ENCODE results near the gene TMEM272. TPM values are rescaled to one million over a fixed set of nuclear protein-coding genes. Genes with fewer than 3 reads are reported as not detected.

The TMEM272 gene
- total and polyA plus RNA-seq, 2 of the 4 experiments (the other 2 are of a cell fraction) = not detected

DNA sequence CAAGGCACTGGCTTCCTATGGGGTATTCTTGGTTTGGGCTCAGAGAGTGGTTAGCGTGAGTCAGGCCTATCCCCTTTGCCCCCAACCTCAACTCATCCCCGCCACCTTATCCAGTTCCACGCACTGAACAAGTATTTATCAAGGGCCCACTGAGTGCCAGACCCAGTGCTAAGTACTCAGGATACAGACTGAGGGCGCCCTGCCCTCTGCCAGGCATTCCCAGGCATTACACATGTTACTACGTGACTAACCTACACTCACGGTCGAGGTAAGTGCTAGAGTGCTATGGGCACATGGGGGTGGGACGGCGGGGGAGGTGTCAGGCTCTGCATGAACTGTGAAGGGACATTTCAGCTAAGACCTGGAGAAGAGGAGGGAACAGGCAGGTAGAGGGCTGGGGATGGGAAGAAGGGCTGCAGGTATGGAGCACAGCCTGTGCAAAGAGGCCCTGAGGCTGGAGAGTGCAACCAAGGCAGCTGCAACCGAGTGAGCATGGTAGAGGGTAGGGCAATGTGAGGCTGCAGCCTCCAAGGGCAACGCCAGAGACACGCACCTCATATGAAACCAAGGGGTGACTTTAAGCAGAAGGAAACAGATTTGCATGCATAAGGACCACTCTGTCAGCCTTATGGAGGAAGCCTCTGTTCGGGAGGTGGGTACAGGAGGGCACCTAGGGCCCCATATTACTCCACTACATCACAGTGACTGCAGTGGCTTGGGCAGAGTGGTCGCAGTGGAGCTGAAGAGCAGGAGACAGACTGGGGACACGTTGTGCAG is 63.5 kb downstream of the TMEM272 start:
- H3K14ac ChIP-seq (replicated peaks; ENCODE audit: low read depth, low read length) = no peak overlapping the region
- H2AFZ ChIP-seq (replicated peaks; ENCODE audit: low read length, poor library complexity) = peak overlapping the region; percentile 8
- peaks cover 6% of the 10 kb centered on the region for H3K4me1 ChIP-seq (ENCODE audit: control insufficient read depth, insufficient read depth, low read length)
- H3K27ac ChIP-seq (ENCODE audit: insufficient read depth, low read length) = no peak overlapping the region
- H2BK120ac ChIP-seq (ENCODE audit: low read depth, low read length) = no peak overlapping the region
- no peak overlapping the region for H3K4ac ChIP-seq (ENCODE audit: low read depth, low read length)
- TF ChIP-seq SMC3 (IDR thresholded peaks at IDR 0.05; ENCODE audit: low read depth, low read length) (peak; percentile 49), MAFK (IDR thresholded peaks at IDR 0.05; ENCODE audit: low read depth, low read length) (no peak), FOS (IDR thresholded peaks at IDR 0.05; ENCODE audit: low read depth, low read length) (no peak), RAD21 (IDR thresholded peaks at IDR 0.05; ENCODE audit: low read length) (peak; percentile 58), MXI1 (IDR thresholded peaks at IDR 0.05; ENCODE audit: borderline replicate concordance, low read depth, low read length) (no peak)
- TF ChIP-seq, protein P1, sequence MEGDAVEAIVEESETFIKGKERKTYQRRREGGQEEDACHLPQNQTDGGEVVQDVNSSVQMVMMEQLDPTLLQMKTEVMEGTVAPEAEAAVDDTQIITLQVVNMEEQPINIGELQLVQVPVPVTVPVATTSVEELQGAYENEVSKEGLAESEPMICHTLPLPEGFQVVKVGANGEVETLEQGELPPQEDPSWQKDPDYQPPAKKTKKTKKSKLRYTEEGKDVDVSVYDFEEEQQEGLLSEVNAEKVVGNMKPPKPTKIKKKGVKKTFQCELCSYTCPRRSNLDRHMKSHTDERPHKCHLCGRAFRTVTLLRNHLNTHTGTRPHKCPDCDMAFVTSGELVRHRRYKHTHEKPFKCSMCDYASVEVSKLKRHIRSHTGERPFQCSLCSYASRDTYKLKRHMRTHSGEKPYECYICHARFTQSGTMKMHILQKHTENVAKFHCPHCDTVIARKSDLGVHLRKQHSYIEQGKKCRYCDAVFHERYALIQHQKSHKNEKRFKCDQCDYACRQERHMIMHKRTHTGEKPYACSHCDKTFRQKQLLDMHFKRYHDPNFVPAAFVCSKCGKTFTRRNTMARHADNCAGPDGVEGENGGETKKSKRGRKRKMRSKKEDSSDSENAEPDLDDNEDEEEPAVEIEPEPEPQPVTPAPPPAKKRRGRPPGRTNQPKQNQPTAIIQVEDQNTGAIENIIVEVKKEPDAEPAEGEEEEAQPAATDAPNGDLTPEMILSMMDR (conservative IDR thresholded peaks at IDR 0.05; ENCODE audit: low read depth, low read length) = peak; percentile 39
- in situ Hi-C loops (cut with MboI; ENCODE audit: low sequenced_read_pairs) (no loop called here), dilution Hi-C loops (cut with HindIII; ENCODE audit: low sequenced_read_pairs, unreplicated experiment) (no loop called here), intact Hi-C loops (cut with micrococcal nuclease) (loop anchor here (5.0 kb wide), 1 partner anchor 194 kb away; no protein-coding TSS in a partner anchor)
- no peak overlapping the region for H4K91ac ChIP-seq (ENCODE audit: insufficient read depth, low read depth, low read length)
- H2BK20ac ChIP-seq (ENCODE audit: low read depth, low read length) = no peak overlapping the region
- no peak overlapping the region for H2BK5ac ChIP-seq (ENCODE audit: low read depth, low read length, poor library complexity, severe bottlenecking)
- DNase-seq (peak; percentile 24), ATAC-seq (ENCODE audit: low read depth) (peak; percentile 64)
- H4K8ac ChIP-seq (ENCODE audit: low read depth in 2 of 2, low read length in 2 of 2) = no peak overlapping the region
- no peaks in the 10 kb centered on the region for H4K20me1 ChIP-seq (ENCODE audit: insufficient read depth, low read length)
- CTCF ChIA-PET = no interaction called here
- no peak overlapping the region for H3K56ac ChIP-seq (ENCODE audit: extremely low read depth, insufficient read depth, low read length)
- H3K9me3 ChIP-seq (ENCODE audit: control insufficient read depth, insufficient read depth, low read length) = no peaks in the 10 kb centered on the region
- peaks cover 2% of the 10 kb centered on the region; the same call in 1 of the 2 replicates for H3K27me3 ChIP-seq (ENCODE audit: control insufficient read depth, insufficient read depth, low read length)
- POLR2A ChIA-PET (ENCODE audit: unreplicated experiment) = no interaction called here
- H2AK5ac ChIP-seq (ENCODE audit: low read depth, low read length) = no peak overlapping the region
- 80% methylated on average over 1 of the region's 15 CpGs; no CpG with 5 or more reads in 1 of the 2 experiments for WGBS, 2 experiments (ENCODE audit: extremely low coverage in 2 of 2, insufficient read length in 1 of 2)
- no peaks in the 10 kb centered on the region for H3K36me3 ChIP-seq (ENCODE audit: control insufficient read depth, insufficient read depth, low read length)
- H2AK9ac ChIP-seq (replicated peaks; ENCODE audit: low read depth, low read length, poor library complexity) = no peak overlapping the region
- H3K18ac ChIP-seq (ENCODE audit: low read depth, low read length) = no peak overlapping the region
- H3K9me1 ChIP-seq (ENCODE audit: insufficient read depth, low read length) = peaks cover 10% of the 10 kb centered on the region
- no peak overlapping the region for H3K4me2 ChIP-seq (ENCODE audit: low read depth, low read length)
- H4K5ac ChIP-seq (ENCODE audit: low read depth, low read length) = no peak overlapping the region
- no peak overlapping the region for H2BK15ac ChIP-seq (ENCODE audit: low read depth, low read length)
- no peak overlapping the region for H3K23ac ChIP-seq (ENCODE audit: low read depth, low read length)
- no peak overlapping the region for H3K4me3 ChIP-seq (ENCODE audit: insufficient read depth, low read depth, low read length)
- no TSS peak for BruUV-seq (replicated peaks)
- H3K79me1 ChIP-seq (ENCODE audit: low read depth in 1 of 2, low read length in 2 of 2) = no peaks in the 10 kb centered on the region
- no peak overlapping the region for H3K9ac ChIP-seq (ENCODE audit: low read depth, low read length)
